A673 (cell line): ENCODE results near the gene SLC9A2. TPM values are rescaled to one million over a fixed set of nuclear protein-coding genes. Genes with fewer than 3 reads are reported as not detected.

Source experiments
- BruUV-seq: library from RNA; stranded (reverse); fragments of 400-500 nt; replicated peaks from 2 replicates; lab custom pipeline; 2021; lab: Mats Ljungman, UMichigan
- CTCF ChIA-PET: fragments of 300-600 bp; sonication (Branson Sonifier 250); formaldehyde crosslinking; loops from one replicate; lab custom pipeline; 2022; ENCODE audit warnings: antibody characterized with exemption; lab: Charles Lee
- POLR2A ChIA-PET: fragments of 300-600 bp; sonication (Branson Sonifier 250); formaldehyde crosslinking; loops from one replicate; lab custom pipeline; 2022; ENCODE audit warnings: antibody characterized with exemption; ENCODE audit not compliant: low non-redundant PET; lab: Charles Lee
- DNase-seq: peaks from one replicate; pipeline ENCODE4 v3.0.0-alpha.2; 2015; ENCODE audit warnings: low spot score
- H3K27ac ChIP-seq: fragments of 200-600 bp; sonication (generic); 2 replicates; pipeline ENCODE4 v1.5.1; 2016; ENCODE audit warnings: mixed run types, low read depth, mild to moderate bottlenecking, mixed read lengths, antibody characterized with exemption, low read length; ENCODE audit not compliant: poor library complexity, severe bottlenecking
- H3K27me3 ChIP-seq: fragments of 200-600 bp; sonication (generic); replicated peaks from 2 replicates; pipeline ENCODE4 v1.6.1; 2017; ENCODE audit warnings: mixed run types, low read depth, mild to moderate bottlenecking, mixed read lengths, antibody characterized with exemption, low read length; ENCODE audit not compliant: insufficient read depth, poor library complexity
- H3K36me3 ChIP-seq: fragments of 200-600 bp; sonication (generic); 2 replicates; pipeline ENCODE4 v1.6.1; 2016; ENCODE audit warnings: mixed run types, mild to moderate bottlenecking, mixed read lengths, antibody characterized with exemption, low read length; ENCODE audit not compliant: insufficient read depth, poor library complexity, severe bottlenecking
- H3K4me1 ChIP-seq: fragments of 200-600 bp; sonication (generic); 2 replicates; pipeline ENCODE4 v1.6.1; 2017; ENCODE audit warnings: mixed run types, mild to moderate bottlenecking, mixed read lengths, antibody characterized with exemption, low read length; ENCODE audit not compliant: insufficient read depth, poor library complexity, severe bottlenecking
- H3K4me3 ChIP-seq: fragments of 200-600 bp; sonication (generic); 2 replicates; pipeline ENCODE4 v1.5.1; 2016; ENCODE audit warnings: low read depth, mixed run types, mild to moderate bottlenecking, mixed read lengths, low read length; ENCODE audit not compliant: poor library complexity, severe bottlenecking
- H3K9me3 ChIP-seq: fragments of 200-600 bp; sonication (generic); 2 replicates; pipeline ENCODE4 v1.6.1; 2016; ENCODE audit warnings: mixed run types, low read depth, mild to moderate bottlenecking, mixed read lengths, antibody characterized with exemption, low read length; ENCODE audit not compliant: poor library complexity, severe bottlenecking
- CTCF ChIP-seq: fragments of 300-800, 200-600 bp; sonication (generic); conservative IDR thresholded peaks from 2 replicates; pipeline ENCODE4 v1.5.1; 2017; ENCODE audit warnings: low read depth, mild to moderate bottlenecking, antibody characterized with exemption, low read length, moderate library complexity, mixed read lengths
- EZH2 ChIP-seq: fragments of 200-600 bp; sonication (generic); IDR thresholded peaks from 2 replicates; pipeline ENCODE4 v1.6.1; 2017; ENCODE audit warnings: borderline replicate concordance, low read depth, mild to moderate bottlenecking, mixed read lengths, antibody characterized with exemption, low read length; ENCODE audit not compliant: poor library complexity, severe bottlenecking
- intact Hi-C: fragments of 100-400 bp; cut with micrococcal nuclease; formaldehyde crosslinking; loops from one replicate; pipeline ENCODE4 v1.10.0; 2022; ENCODE audit not compliant: unreplicated experiment
- total RNA-seq: library from RNA; stranded (reverse); gene quantifications from 2 replicates; pipeline ENCODE4 v1.2.3, GENCODE V29; 2021

SLC9A2 gene
- total RNA-seq, 1 experiment from 2014 or later = not detected

GRCh38 chr2:102621630-102622029 is 2.3 kb downstream of the SLC9A2 start:
- BruUV-seq = no TSS peak
- ChIA-PET POLR2A (no interaction called here), CTCF (no interaction called here)
- TF ChIP-seq EZH2 (no peak), CTCF (no peak)
- no peak for DNase-seq
- H3K27me3 ChIP-seq = peaks cover 69% of the 10 kb centered on the region
- H3K4me3 ChIP-seq = no peak overlapping the region
- H3K9me3 ChIP-seq = no peaks in the 10 kb centered on the region
- intact Hi-C loops = no loop called here
- H3K36me3 ChIP-seq = no peaks in the 10 kb centered on the region
- H3K27ac ChIP-seq = no peak overlapping the region
- no peaks in the 10 kb centered on the region for H3K4me1 ChIP-seq

DNA sequence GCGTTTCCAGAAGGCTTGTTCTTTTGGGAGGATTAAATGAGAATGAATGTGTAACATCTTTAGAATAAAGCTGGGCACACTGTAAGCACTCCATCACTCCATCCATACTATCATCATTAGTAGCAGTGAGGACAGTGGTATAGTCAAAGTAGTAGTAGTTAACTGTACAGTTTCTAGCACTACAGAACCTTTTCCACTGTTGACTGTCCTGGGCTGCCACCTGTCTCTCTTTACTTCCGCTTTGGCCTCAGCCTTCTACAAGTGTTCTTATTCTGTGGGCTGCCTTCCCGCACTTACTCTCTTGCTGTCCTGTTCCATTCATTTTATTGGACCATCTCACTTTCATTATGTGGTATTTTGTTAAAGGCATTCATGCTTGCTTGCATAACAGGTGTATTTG is 3.3 kb downstream of the SLC9A2 start:
- Histone ChIP-seq H3K36me3 (no peaks in the 10 kb centered on the region), H3K4me1 (no peaks in the 10 kb centered on the region), H3K27ac (no peak overlapping the region), H3K4me3 (no peak overlapping the region), H3K9me3 (no peaks in the 10 kb centered on the region), H3K27me3 (peaks cover 59% of the 10 kb centered on the region)
- no peak for DNase-seq
- BruUV-seq = no TSS peak
- ChIA-PET CTCF (no interaction called here), POLR2A (no interaction called here)
- intact Hi-C loops = no loop called here
- TF ChIP-seq EZH2 (no peak), CTCF (no peak)

- no TSS peak for BruUV-seq
- no peak for DNase-seq
- H3K27ac ChIP-seq = no peak overlapping the region
- intact Hi-C loops = no loop called here
- ChIA-PET POLR2A (no interaction called here), CTCF (no interaction called here)
- no peaks in the 10 kb centered on the region for H3K4me1 ChIP-seq
- TF ChIP-seq CTCF (no peak), EZH2 (no peak)
- no peaks in the 10 kb centered on the region for H3K27me3 ChIP-seq
- H3K4me3 ChIP-seq = no peak overlapping the region
- H3K36me3 ChIP-seq = no peaks in the 10 kb centered on the region
- H3K9me3 ChIP-seq = no peaks in the 10 kb centered on the region
Measured at GRCh38 chr2:102630458-102630857, 11.1 kb downstream of the SLC9A2 start.
